Panc1 (cell line): ENCODE results near the gene HIPK4. TPM values are rescaled to one million over a fixed set of nuclear protein-coding genes. Genes with fewer than 3 reads are reported as not detected.
A peak's percentile ranks its signal among the peaks of the same experiment; 100 is the strongest.

Source experiments
- ATAC-seq: fragments of 200-7000 bp; cut with Tn5 transposase; 2 replicates; pipeline ENCODE4 v1.9.1; 2020; ENCODE audit warnings: mild to moderate bottlenecking, moderate library complexity
- BruUV-seq: library from RNA; stranded (reverse); fragments of 400-500 nt; replicated peaks from 2 replicates; lab custom pipeline; 2021; lab: Mats Ljungman, UMichigan
- CTCF ChIA-PET: fragments of 300-600 bp; sonication (Branson Sonifier 250); formaldehyde crosslinking; loops from one replicate; lab custom pipeline; 2022; ENCODE audit warnings: antibody characterized with exemption; lab: Charles Lee
- POLR2A ChIA-PET: fragments of 300-600 bp; sonication (Branson Sonifier 250); formaldehyde crosslinking; loops from one replicate; lab custom pipeline; 2022; ENCODE audit warnings: antibody characterized with exemption; lab: Charles Lee
- DNase-seq: peaks from one replicate; pipeline ENCODE4 v3.0.0-alpha.2; 2010; ENCODE audit warnings: low read depth, low spot score
- H3K27ac ChIP-seq: 2 replicates; pipeline ENCODE4 v1.5.1; 2011; ENCODE audit warnings: mild to moderate bottlenecking, low read length, inconsistent platforms
- H3K27me3 ChIP-seq: fragments of 200-500 bp; sonication (Bioruptor generic); 2 replicates; pipeline ENCODE4 v1.6.0; 2014; ENCODE audit warnings: low read length, inconsistent platforms; ENCODE audit not compliant: control insufficient read depth, insufficient read depth
- H3K36me3 ChIP-seq: fragments of 200-500 bp; sonication (Bioruptor generic); 2 replicates; pipeline ENCODE4 v1.5.1; 2014; ENCODE audit warnings: inconsistent platforms, mild to moderate bottlenecking, low read length, moderate library complexity; ENCODE audit not compliant: control insufficient read depth, insufficient read depth
- H3K4me1 ChIP-seq: 2 replicates; pipeline ENCODE4 v1.5.1; 2011; ENCODE audit warnings: inconsistent platforms, mild to moderate bottlenecking, low read length, moderate library complexity; ENCODE audit not compliant: control insufficient read depth, insufficient read depth
- H3K4me3 ChIP-seq, 2 experiments: 2 replicates each; pipeline ENCODE4 v1.5.1; 2011 to 2012; ENCODE audit warnings: low read depth in 2 of 2, low read length in 2 of 2, mild to moderate bottlenecking in 2 of 2, inconsistent platforms in 1 of 2, moderate library complexity in 1 of 2
- H3K9me3 ChIP-seq: fragments of 200-500 bp; sonication (Bioruptor generic); 2 replicates; pipeline ENCODE4 v1.5.1; 2014; ENCODE audit warnings: low read depth, mild to moderate bottlenecking, inconsistent platforms, low read length, moderate library complexity; ENCODE audit not compliant: control insufficient read depth, insufficient read depth
- CTCF ChIP-seq: fragments of 450-650 bp; IDR thresholded peaks from 2 replicates; pipeline ENCODE4 v1.5.1; 2017; ENCODE audit warnings: mild to moderate bottlenecking
- POLR2AphosphoS5 ChIP-seq: IDR thresholded peaks from 2 replicates; pipeline ENCODE4 v1.6.1; 2012; ENCODE audit warnings: mild to moderate bottlenecking, low read depth, low read length, moderate library complexity
- REST ChIP-seq, 2 experiments: IDR thresholded peaks; 2 replicates each; pipeline ENCODE4 v1.6.1; 2011 to 2012; ENCODE audit warnings: low read depth in 2 of 2, control low read depth in 1 of 2, low read length in 1 of 2, mild to moderate bottlenecking in 1 of 2, moderate library complexity in 1 of 2; ENCODE audit not compliant: insufficient read depth in 1 of 2
- SIN3A ChIP-seq: IDR thresholded peaks from 2 replicates; pipeline ENCODE4 v1.6.1; 2012; ENCODE audit warnings: low read depth, mild to moderate bottlenecking, low read length, moderate library complexity, borderline replicate concordance; ENCODE audit not compliant: insufficient read depth
- TCF7L2 ChIP-seq: IDR thresholded peaks from 2 replicates; pipeline ENCODE4 v1.6.1; 2011; ENCODE audit warnings: mild to moderate bottlenecking, low read depth, low read length, inconsistent platforms
- in situ Hi-C: cut with HindIII; loops from 2 replicates; pipeline ENCODE4 v1.10.0; 2016; ENCODE audit warnings: low sequenced_read_pairs, low pct_unique_long_range_greater_than_20kb
- intact Hi-C: fragments of 100-400 bp; cut with micrococcal nuclease; formaldehyde crosslinking; loops from one replicate; pipeline ENCODE4 v1.10.0; 2022; ENCODE audit not compliant: unreplicated experiment
- total RNA-seq: library from RNA; stranded (reverse); gene quantifications from one replicate; pipeline ENCODE4 v1.2.1, GENCODE V29; 2021; ENCODE audit not compliant: unreplicated experiment

HIPK4 gene
- total RNA-seq, 1 experiment from 2014 or later, result 0.13 TPM

- ChIA-PET POLR2A (no interaction called here), CTCF (no interaction called here)
- ATAC-seq (peak; percentile 67), DNase-seq (no peak)
- Histone ChIP-seq H3K27me3 (no peaks in the 10 kb centered on the region), H3K9me3 (no peaks in the 10 kb centered on the region), H3K4me3 (no peak overlapping the region), H3K27ac (no peak overlapping the region), H3K4me1 (no peaks in the 10 kb centered on the region), H3K36me3 (no peaks in the 10 kb centered on the region)
- intact Hi-C loops, result no loop called here
- BruUV-seq, result no TSS peak
- no peak for TF ChIP-seq CTCF
- no peak for TF ChIP-seq REST (IDR thresholded peaks at IDR 0.05; ENCODE audit: insufficient read depth in 1 of 2, low read depth in 2 of 2, low read length in 1 of 2)
- TF ChIP-seq SIN3A, result no peak
- TF ChIP-seq TCF7L2, result no peak
- TF ChIP-seq POLR2AphosphoS5, result no peak
- in situ Hi-C loops, result no loop called here
These were observed 3.0 kb upstream of the HIPK4 start for GRCh38 chr19:40392894-40393517.

GRCh38 chr19:40392123-40392522 lies 2.1 kb upstream of the HIPK4 start:
- BruUV-seq, result no TSS peak
- POLR2A ChIA-PET, result no interaction called here

More at GRCh38 chr19:40392123-40392522, 2.1 kb upstream of the HIPK4 start:
- no peak overlapping the region for H3K27ac ChIP-seq
- no peaks in the 10 kb centered on the region for H3K9me3 ChIP-seq
- no peak for DNase-seq
- no peaks in the 10 kb centered on the region for H3K36me3 ChIP-seq
- ATAC-seq, result no peak
- no peaks in the 10 kb centered on the region for H3K27me3 ChIP-seq
- CTCF ChIA-PET, result no interaction called here
- H3K4me1 ChIP-seq, result no peaks in the 10 kb centered on the region
- H3K4me3 ChIP-seq, result no peak overlapping the region
- no peak for TF ChIP-seq POLR2AphosphoS5
- TF ChIP-seq CTCF, result no peak
- no peak for TF ChIP-seq SIN3A
- no peak for TF ChIP-seq TCF7L2
- no peak for TF ChIP-seq REST (IDR thresholded peaks at IDR 0.05; ENCODE audit: insufficient read depth in 1 of 2, low read depth in 2 of 2, low read length in 1 of 2)
- in situ Hi-C loops, result no loop called here
- intact Hi-C loops, result no loop called here
